Glomerular visceral epithelial cell (primary cell): ENCODE results near the gene SYCP3.

Experiments used
- DNase-seq: peaks from one replicate; pipeline ENCODE4 v3.0.0-alpha.2; 2016; ENCODE audit errors: extremely low spot score

The SYCP3 gene

GRCh38 chr12:101738920-101739665 is at the start of gene SYCP3:
TSS of gene SYCP3 (minus strand) at chr12:101739462. CDS start at chr12:101737935, 1,527 bp downstream.
- no peak for DNase-seq

- no peak for DNase-seq
Observed at GRCh38 chr12:101785671-101786070, 46.4 kb upstream of the SYCP3 start.

GRCh38 chr12:101784376-101784775 is 45.1 kb upstream of the SYCP3 start:
- DNase-seq = no peak

- DNase-seq = no peak
Observed at GRCh38 chr12:101783838-101784237, 44.6 kb upstream of the SYCP3 start.

- DNase-seq = no peak
Observed at GRCh38 chr12:101783150-101783549, 43.9 kb upstream of the SYCP3 start.

- no peak for DNase-seq
Observed at GRCh38 chr12:101782273-101782731, 43.0 kb upstream of the SYCP3 start.

- DNase-seq = no peak
Observed at GRCh38 chr12:101781834-101782233, 42.6 kb upstream of the SYCP3 start.

GRCh38 chr12:101780599-101780998 is 41.3 kb upstream of the SYCP3 start:
- no peak for DNase-seq

GRCh38 chr12:101779626-101780025 is 40.4 kb upstream of the SYCP3 start:
- DNase-seq = no peak

- DNase-seq = no peak
Observed at GRCh38 chr12:101779200-101779599, 39.9 kb upstream of the SYCP3 start.

GRCh38 chr12:101777978-101778377 is 38.7 kb upstream of the SYCP3 start:
- no peak for DNase-seq

- no peak for DNase-seq
Observed at GRCh38 chr12:101777485-101777884, 38.2 kb upstream of the SYCP3 start.

GRCh38 chr12:101775816-101776215 is 36.6 kb upstream of the SYCP3 start:
- no peak for DNase-seq

- peak; percentile 67 for DNase-seq
Observed at GRCh38 chr12:101773650-101774162, 34.4 kb upstream of the SYCP3 start.

- no peak for DNase-seq
Observed at GRCh38 chr12:101772012-101772775, 32.9 kb upstream of the SYCP3 start.

GRCh38 chr12:101769865-101770264 is 30.6 kb upstream of the SYCP3 start:
- no peak for DNase-seq

- no peak for DNase-seq
Observed at GRCh38 chr12:101768781-101769180, 29.5 kb upstream of the SYCP3 start.

GRCh38 chr12:101767537-101767936 is 28.3 kb upstream of the SYCP3 start:
- DNase-seq = no peak

GRCh38 chr12:101764051-101764792 is 25.0 kb upstream of the SYCP3 start:
- no peak for DNase-seq

- DNase-seq = no peak
Observed at GRCh38 chr12:101763246-101763931, 24.1 kb upstream of the SYCP3 start.

- no peak for DNase-seq
Observed at GRCh38 chr12:101761781-101762180, 22.5 kb upstream of the SYCP3 start.

GRCh38 chr12:101761350-101761749 is 22.1 kb upstream of the SYCP3 start:
- DNase-seq = no peak
